ENCODE data around the gene DNAH3.
"Not testable (repeated sequence)": the region's sequence is repeated elsewhere in the genome, so short reads cannot be mapped to it uniquely, and the experiment has no call there.

The DNAH3 gene

GRCh38 chr16:20973201-20973600, 177.4 kb downstream of the DNAH3 start:
- H3K27me3 ChIP-seq (ENCODE audit: insufficient read depth, low read length); H3K27ac ChIP-seq (ENCODE audit: low read length); H3K9ac ChIP-seq (ENCODE audit: low read depth, low read length); H3K9me3 ChIP-seq (ENCODE audit: insufficient read depth, low read depth, low read length); H3K4me3 ChIP-seq (ENCODE audit: low read length); H3K36me3 ChIP-seq (ENCODE audit: insufficient read depth, low read depth, low read length): not testable (repeated sequence)
- H3K4me1 ChIP-seq (ENCODE audit: insufficient read depth, low read length): peaks cover 12% of the 10 kb centered on the region; the same call in 1 of the 2 replicates

- H3K9ac ChIP-seq (ENCODE audit: low read depth, low read length): no peak overlapping the region
- peaks cover 24% of the 10 kb centered on the region; the same call in 1 of the 2 replicates for H3K4me1 ChIP-seq (ENCODE audit: insufficient read depth, low read length)
Measured at GRCh38 chr16:20971401-20971800, 179.2 kb downstream of the DNAH3 start.

GRCh38 chr16:20969386-20969785, 181.3 kb downstream of the DNAH3 start:
- Histone ChIP-seq H3K4me1 (ENCODE audit: insufficient read depth, low read length) (peaks cover 24% of the 10 kb centered on the region; the same call in 1 of the 2 replicates), H3K27ac (ENCODE audit: low read length) (no peak overlapping the region), H3K9me3 (ENCODE audit: insufficient read depth, low read depth, low read length) (no peaks in the 10 kb centered on the region), H3K9ac (ENCODE audit: low read depth, low read length) (no peak overlapping the region), H3K36me3 (ENCODE audit: insufficient read depth, low read depth, low read length) (no peaks in the 10 kb centered on the region), H3K4me3 (ENCODE audit: low read length) (no peak overlapping the region), H3K27me3 (ENCODE audit: insufficient read depth, low read length) (no peaks in the 10 kb centered on the region)

More at GRCh38 chr16:20971401-20971800, 179.2 kb downstream of the DNAH3 start:
- H3K9me3 ChIP-seq (ENCODE audit: insufficient read depth, low read depth, low read length): no peaks in the 10 kb centered on the region
- no peaks in the 10 kb centered on the region for H3K36me3 ChIP-seq (ENCODE audit: insufficient read depth, low read depth, low read length)
- no peaks in the 10 kb centered on the region for H3K27me3 ChIP-seq (ENCODE audit: insufficient read depth, low read length)
- H3K4me3 ChIP-seq (ENCODE audit: low read length): no peak overlapping the region
- no peak overlapping the region for H3K27ac ChIP-seq (ENCODE audit: low read length)

GRCh38 chr16:20968765-20969164, 181.9 kb downstream of the DNAH3 start:
- H3K9ac ChIP-seq (ENCODE audit: low read depth, low read length): no peak overlapping the region
- no peaks in the 10 kb centered on the region for H3K27me3 ChIP-seq (ENCODE audit: insufficient read depth, low read length)
- no peak overlapping the region for H3K27ac ChIP-seq (ENCODE audit: low read length)
- H3K4me1 ChIP-seq (ENCODE audit: insufficient read depth, low read length): peaks cover 24% of the 10 kb centered on the region; the same call in 1 of the 2 replicates
- no peaks in the 10 kb centered on the region for H3K36me3 ChIP-seq (ENCODE audit: insufficient read depth, low read depth, low read length)
- H3K4me3 ChIP-seq (ENCODE audit: low read length): peak overlapping the region; percentile 8; the same call in 1 of the 2 replicates
- H3K9me3 ChIP-seq (ENCODE audit: insufficient read depth, low read depth, low read length): no peaks in the 10 kb centered on the region

GRCh38 chr16:20960899-20961298, 189.7 kb downstream of the DNAH3 start:
- Histone ChIP-seq H3K4me3 (ENCODE audit: low read length) (no peak overlapping the region), H3K4me1 (ENCODE audit: insufficient read depth, low read length) (no peaks in the 10 kb centered on the region), H3K9ac (ENCODE audit: low read depth, low read length) (no peak overlapping the region)

GRCh38 chr16:20957153-20957552, 193.5 kb downstream of the DNAH3 start:
- H3K4me3 ChIP-seq (ENCODE audit: low read length): no peak overlapping the region
- no peak overlapping the region for H3K9ac ChIP-seq (ENCODE audit: low read depth, low read length)
- no peak overlapping the region for H3K27ac ChIP-seq (ENCODE audit: low read length)
- no peaks in the 10 kb centered on the region for H3K36me3 ChIP-seq (ENCODE audit: insufficient read depth, low read depth, low read length)
- no peaks in the 10 kb centered on the region for H3K27me3 ChIP-seq (ENCODE audit: insufficient read depth, low read length)
- H3K9me3 ChIP-seq (ENCODE audit: insufficient read depth, low read depth, low read length): no peaks in the 10 kb centered on the region
- H3K4me1 ChIP-seq (ENCODE audit: insufficient read depth, low read length): no peaks in the 10 kb centered on the region; the same call in 1 of the 2 replicates

More at GRCh38 chr16:20960899-20961298, 189.7 kb downstream of the DNAH3 start:
- Histone ChIP-seq H3K9me3 (ENCODE audit: insufficient read depth, low read depth, low read length) (no peaks in the 10 kb centered on the region), H3K27me3 (ENCODE audit: insufficient read depth, low read length) (no peaks in the 10 kb centered on the region), H3K36me3 (ENCODE audit: insufficient read depth, low read depth, low read length) (no peaks in the 10 kb centered on the region), H3K27ac (ENCODE audit: low read length) (no peak overlapping the region)

GRCh38 chr16:20956319-20956718, 194.3 kb downstream of the DNAH3 start:
- Histone ChIP-seq H3K4me1 (ENCODE audit: insufficient read depth, low read length) (no peaks in the 10 kb centered on the region; the same call in 1 of the 2 replicates), H3K27me3 (ENCODE audit: insufficient read depth, low read length) (no peaks in the 10 kb centered on the region), H3K36me3 (ENCODE audit: insufficient read depth, low read depth, low read length) (no peaks in the 10 kb centered on the region), H3K9me3 (ENCODE audit: insufficient read depth, low read depth, low read length) (no peaks in the 10 kb centered on the region), H3K4me3 (ENCODE audit: low read length) (no peak overlapping the region), H3K27ac (ENCODE audit: low read length) (no peak overlapping the region), H3K9ac (ENCODE audit: low read depth, low read length) (no peak overlapping the region)

GRCh38 chr16:20954574-20954973, 196.1 kb downstream of the DNAH3 start:
- Histone ChIP-seq H3K27me3 (ENCODE audit: insufficient read depth, low read length) (no peaks in the 10 kb centered on the region), H3K9me3 (ENCODE audit: insufficient read depth, low read depth, low read length) (no peaks in the 10 kb centered on the region), H3K27ac (ENCODE audit: low read length) (no peak overlapping the region), H3K9ac (ENCODE audit: low read depth, low read length) (no peak overlapping the region), H3K4me1 (ENCODE audit: insufficient read depth, low read length) (no peaks in the 10 kb centered on the region; the same call in 1 of the 2 replicates), H3K4me3 (ENCODE audit: low read length) (no peak overlapping the region), H3K36me3 (ENCODE audit: insufficient read depth, low read depth, low read length) (no peaks in the 10 kb centered on the region)

- no peaks in the 10 kb centered on the region; the same call in 1 of the 2 replicates for H3K4me1 ChIP-seq (ENCODE audit: insufficient read depth, low read length)
Measured at GRCh38 chr16:20952139-20952920, 198.3 kb downstream of the DNAH3 start.

GRCh38 chr16:20950294-20950693, 200.4 kb downstream of the DNAH3 start:
- Histone ChIP-seq H3K27ac (ENCODE audit: low read length) (no peak overlapping the region), H3K4me3 (ENCODE audit: low read length) (no peak overlapping the region), H3K4me1 (ENCODE audit: insufficient read depth, low read length) (no peaks in the 10 kb centered on the region; the same call in none of the 2 replicates), H3K9me3 (ENCODE audit: insufficient read depth, low read depth, low read length) (no peaks in the 10 kb centered on the region), H3K9ac (ENCODE audit: low read depth, low read length) (no peak overlapping the region), H3K36me3 (ENCODE audit: insufficient read depth, low read depth, low read length) (no peaks in the 10 kb centered on the region), H3K27me3 (ENCODE audit: insufficient read depth, low read length) (no peaks in the 10 kb centered on the region)

More at GRCh38 chr16:20952139-20952920, 198.3 kb downstream of the DNAH3 start:
- H3K9ac ChIP-seq (ENCODE audit: low read depth, low read length): no peak overlapping the region
- no peak overlapping the region for H3K27ac ChIP-seq (ENCODE audit: low read length)
- no peaks in the 10 kb centered on the region for H3K27me3 ChIP-seq (ENCODE audit: insufficient read depth, low read length)
- H3K9me3 ChIP-seq (ENCODE audit: insufficient read depth, low read depth, low read length): no peaks in the 10 kb centered on the region
- H3K36me3 ChIP-seq (ENCODE audit: insufficient read depth, low read depth, low read length): no peaks in the 10 kb centered on the region
- H3K4me3 ChIP-seq (ENCODE audit: low read length): no peak overlapping the region

GRCh38 chr16:20949660-20950059, 201.0 kb downstream of the DNAH3 start:
- Histone ChIP-seq H3K4me3 (ENCODE audit: low read length) (no peak overlapping the region), H3K9ac (ENCODE audit: low read depth, low read length) (no peak overlapping the region), H3K4me1 (ENCODE audit: insufficient read depth, low read length) (no peaks in the 10 kb centered on the region; the same call in none of the 2 replicates), H3K36me3 (ENCODE audit: insufficient read depth, low read depth, low read length) (no peaks in the 10 kb centered on the region), H3K27me3 (ENCODE audit: insufficient read depth, low read length) (no peaks in the 10 kb centered on the region), H3K9me3 (ENCODE audit: insufficient read depth, low read depth, low read length) (no peaks in the 10 kb centered on the region), H3K27ac (ENCODE audit: low read length) (no peak overlapping the region)

- H3K4me3 ChIP-seq (ENCODE audit: low read length): no peak overlapping the region
- H3K27me3 ChIP-seq (ENCODE audit: insufficient read depth, low read length): no peaks in the 10 kb centered on the region
- no peak overlapping the region for H3K27ac ChIP-seq (ENCODE audit: low read length)
- H3K9ac ChIP-seq (ENCODE audit: low read depth, low read length): no peak overlapping the region
- H3K4me1 ChIP-seq (ENCODE audit: insufficient read depth, low read length): no peaks in the 10 kb centered on the region; the same call in none of the 2 replicates
- no peaks in the 10 kb centered on the region for H3K36me3 ChIP-seq (ENCODE audit: insufficient read depth, low read depth, low read length)
- H3K9me3 ChIP-seq (ENCODE audit: insufficient read depth, low read depth, low read length): no peaks in the 10 kb centered on the region
Measured at GRCh38 chr16:20948444-20948843, 202.2 kb downstream of the DNAH3 start.
